ENCODE data around the gene MXI1.
A peak's percentile ranks its signal among the peaks of the same experiment; 100 is the strongest.

Gene MXI1

GRCh38 chr10:110216942-110217661, 9.7 kb downstream of the MXI1 start:
- DNase-seq, result no peak

GRCh38 chr10:110217662-110218008, 10.2 kb downstream of the MXI1 start:
- DNase-seq, result no peak

- no peak for DNase-seq
Measured at GRCh38 chr10:110218632-110219031, 11.2 kb downstream of the MXI1 start.

GRCh38 chr10:110219884-110220283, 12.5 kb downstream of the MXI1 start:
- no peak for DNase-seq

GRCh38 chr10:110220398-110220797, 13.0 kb downstream of the MXI1 start:
- no peak for DNase-seq

GRCh38 chr10:110221044-110221720, 13.8 kb downstream of the MXI1 start:
- DNase-seq, result no peak

- peak; percentile 76 for DNase-seq
Measured at GRCh38 chr10:110221721-110222261, 14.4 kb downstream of the MXI1 start.

GRCh38 chr10:110222641-110223297, 15.4 kb downstream of the MXI1 start:
- DNase-seq, result no peak

GRCh38 chr10:110223298-110223925, 16.0 kb downstream of the MXI1 start:
- DNase-seq, result no peak

GRCh38 chr10:110224992-110225391, 17.6 kb downstream of the MXI1 start:
- DNase-seq, result no peak

- DNase-seq, result no peak
Measured at GRCh38 chr10:110225441-110225755, 18.0 kb downstream of the MXI1 start.

- DNase-seq, result peak; percentile 90
Measured at GRCh38 chr10:110225756-110226542, 18.5 kb downstream of the MXI1 start.

GRCh38 chr10:110226543-110226925, 19.1 kb downstream of the MXI1 start:
- peak; percentile 83 for DNase-seq

- DNase-seq, result peak; percentile 76
Measured at GRCh38 chr10:110226926-110227641, 19.7 kb downstream of the MXI1 start.

- DNase-seq, result no peak
Measured at GRCh38 chr10:110228066-110228465, 20.7 kb downstream of the MXI1 start.

GRCh38 chr10:110229155-110229554, 21.8 kb downstream of the MXI1 start:
- DNase-seq, result no peak

GRCh38 chr10:110233846-110234245, 26.4 kb downstream of the MXI1 start:
- DNase-seq, result no peak

GRCh38 chr10:110237894-110238480, 30.6 kb downstream of the MXI1 start:
- DNase-seq, result no peak

GRCh38 chr10:110239892-110240291, 32.5 kb downstream of the MXI1 start:
- DNase-seq, result no peak

GRCh38 chr10:110241407-110241806, 34.0 kb downstream of the MXI1 start:
- DNase-seq, result no peak

- DNase-seq, result no peak
Measured at GRCh38 chr10:110241841-110242240, 34.4 kb downstream of the MXI1 start.

GRCh38 chr10:110242511-110242910, 35.1 kb downstream of the MXI1 start:
- DNase-seq, result no peak
